CD4-positive, alpha-beta T cell treated with Interleukin-4 for 1 hour (primary cell): ENCODE measurements around the gene CD59.
"Not testable (repeated sequence)": the region's sequence is repeated elsewhere in the genome, so short reads cannot be mapped to it uniquely, and the experiment has no call there.

Experiments used
- DNase-seq, 2 donors: peaks; one replicate each; pipeline ENCODE4 v3.0.0-alpha.2; 2020 to 2022

The CD59 gene

DNA sequence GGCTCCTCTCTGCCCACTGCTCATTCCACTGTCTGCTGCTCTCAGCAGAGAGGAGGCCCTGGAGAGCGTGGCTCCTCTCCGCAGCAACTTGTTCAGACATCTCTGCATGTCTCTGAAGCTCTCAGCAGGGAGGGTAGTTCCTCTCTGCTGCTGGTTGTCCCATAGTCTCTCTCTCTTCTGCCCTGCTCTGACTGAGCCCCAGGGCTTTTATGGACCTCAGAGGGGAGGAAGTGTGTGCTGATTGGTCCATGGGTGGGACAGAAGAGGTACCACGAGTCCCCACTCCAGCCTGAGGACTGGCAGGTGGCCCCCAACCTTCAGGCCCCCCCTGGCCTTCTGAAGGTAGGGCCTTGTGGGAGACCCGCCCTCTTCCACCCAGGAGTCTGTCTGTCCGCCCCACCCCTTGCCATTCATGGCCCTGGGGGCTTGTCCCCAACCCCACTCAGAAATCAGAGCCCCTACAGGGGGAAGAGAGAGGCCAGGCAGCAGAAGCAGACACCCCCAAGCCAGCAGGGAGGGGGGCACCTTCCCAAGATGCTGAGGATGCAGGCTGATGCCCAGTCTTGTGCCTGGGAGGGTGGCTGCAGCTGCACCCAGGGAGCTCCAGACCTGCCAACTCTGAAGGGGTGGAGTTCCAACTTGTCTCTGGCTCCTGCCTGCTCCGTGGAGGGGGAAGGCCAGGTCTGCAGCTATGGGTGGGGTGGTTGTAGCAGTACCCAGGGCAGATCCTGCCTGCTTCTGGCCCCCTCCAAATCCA lies 70.7 kb downstream of the CD59 start:
- DNase-seq = no peak

DNA sequence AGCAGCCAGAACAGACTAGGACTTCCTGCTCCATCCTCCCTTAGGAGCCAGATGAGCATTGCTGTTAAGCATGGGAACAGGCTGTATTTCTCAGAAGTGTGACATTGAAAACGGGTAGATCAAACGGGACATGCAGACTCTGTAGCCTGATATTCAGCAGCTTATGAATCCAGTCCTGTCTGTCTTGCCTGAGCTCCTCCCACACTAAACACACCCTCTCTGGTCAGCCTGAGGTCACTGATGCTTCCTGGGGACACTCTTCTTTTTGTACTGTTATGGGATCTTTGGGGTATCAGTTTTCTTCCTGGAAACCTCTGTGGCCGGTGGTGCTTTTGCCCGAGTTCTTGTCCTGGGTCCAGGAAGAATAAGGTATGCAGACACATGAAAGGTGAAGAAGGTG lies 71.4 kb downstream of the CD59 start:
- DNase-seq = no peak

DNA sequence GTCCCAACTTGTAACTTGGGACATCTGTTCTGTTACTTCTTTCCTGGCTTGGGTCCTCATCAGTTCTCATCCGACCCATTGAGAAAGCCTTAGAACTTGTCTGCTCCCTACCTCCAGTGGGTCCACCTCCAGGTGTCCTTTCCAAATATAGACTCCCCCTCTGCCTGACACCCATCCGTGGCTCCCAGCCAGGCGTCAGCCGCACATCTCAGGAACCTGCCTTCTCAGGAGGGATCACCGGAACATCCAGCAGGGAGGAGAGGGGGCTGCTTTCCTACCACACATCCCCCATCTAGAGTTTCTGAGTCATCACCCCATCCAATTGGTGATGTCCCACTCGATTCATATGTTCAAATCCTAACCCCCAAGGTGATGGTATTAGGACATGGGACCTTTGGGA lies 72.1 kb downstream of the CD59 start:
- DNase-seq = no peak

DNA sequence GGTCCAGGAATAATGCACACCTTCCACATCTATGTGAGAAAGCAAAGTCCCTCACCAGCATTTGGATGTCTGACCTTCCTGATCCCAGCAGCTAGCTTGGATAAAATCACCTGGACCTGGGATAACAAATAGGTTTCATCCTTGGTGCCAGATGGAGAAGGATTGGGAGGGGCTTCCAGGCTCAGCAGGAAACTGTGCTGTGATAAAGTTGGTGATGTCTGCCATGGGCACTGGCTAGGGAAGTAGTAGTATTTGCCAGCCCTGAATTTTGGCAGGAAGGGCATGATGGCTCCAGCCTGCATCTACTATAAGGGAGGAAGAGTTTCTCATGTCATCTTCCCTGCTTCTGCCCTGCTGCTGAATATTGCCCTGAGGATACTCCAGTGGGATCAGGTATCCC lies 73.1 kb downstream of the CD59 start:
- DNase-seq = no peak

DNA sequence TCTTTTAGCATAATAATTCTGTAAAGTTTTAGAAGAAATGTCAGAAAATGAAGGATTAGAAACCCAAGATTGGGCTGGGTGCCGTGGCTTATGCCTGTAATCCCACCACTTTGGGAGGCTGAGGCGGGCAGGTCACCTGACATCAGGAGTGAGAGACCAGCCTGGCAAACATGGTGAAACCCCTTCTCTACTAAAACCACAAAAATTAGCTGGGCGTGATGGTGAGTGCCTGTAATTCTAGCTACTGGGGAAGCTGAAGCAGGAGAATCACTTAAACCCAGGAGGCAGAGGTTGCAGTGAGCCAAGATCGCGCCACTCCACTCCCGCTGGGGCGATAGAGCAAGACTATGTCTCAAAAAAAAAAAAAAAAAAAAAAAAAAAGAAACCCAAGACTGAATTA lies 74.7 kb downstream of the CD59 start:
- DNase-seq = not testable (repeated sequence)

DNA sequence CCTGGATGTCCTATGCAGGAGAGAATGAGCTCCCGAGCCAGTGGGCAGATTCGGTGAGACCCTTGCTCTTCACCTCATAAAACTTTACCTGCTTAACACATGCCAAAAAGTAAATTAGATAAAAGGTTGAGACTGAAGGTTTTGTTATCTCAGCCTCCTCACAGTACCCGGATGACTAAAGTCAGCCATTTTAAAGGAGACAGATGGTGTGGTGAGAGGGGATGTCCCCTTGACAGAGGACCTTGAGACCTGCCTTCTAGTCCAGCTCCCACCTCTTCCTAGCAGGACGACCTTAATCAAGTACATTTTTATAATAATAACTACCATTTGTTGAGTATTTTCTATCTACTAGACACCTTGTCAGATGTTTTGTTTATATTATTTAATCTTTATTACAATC lies 75.3 kb downstream of the CD59 start:
- DNase-seq = no peak

DNA sequence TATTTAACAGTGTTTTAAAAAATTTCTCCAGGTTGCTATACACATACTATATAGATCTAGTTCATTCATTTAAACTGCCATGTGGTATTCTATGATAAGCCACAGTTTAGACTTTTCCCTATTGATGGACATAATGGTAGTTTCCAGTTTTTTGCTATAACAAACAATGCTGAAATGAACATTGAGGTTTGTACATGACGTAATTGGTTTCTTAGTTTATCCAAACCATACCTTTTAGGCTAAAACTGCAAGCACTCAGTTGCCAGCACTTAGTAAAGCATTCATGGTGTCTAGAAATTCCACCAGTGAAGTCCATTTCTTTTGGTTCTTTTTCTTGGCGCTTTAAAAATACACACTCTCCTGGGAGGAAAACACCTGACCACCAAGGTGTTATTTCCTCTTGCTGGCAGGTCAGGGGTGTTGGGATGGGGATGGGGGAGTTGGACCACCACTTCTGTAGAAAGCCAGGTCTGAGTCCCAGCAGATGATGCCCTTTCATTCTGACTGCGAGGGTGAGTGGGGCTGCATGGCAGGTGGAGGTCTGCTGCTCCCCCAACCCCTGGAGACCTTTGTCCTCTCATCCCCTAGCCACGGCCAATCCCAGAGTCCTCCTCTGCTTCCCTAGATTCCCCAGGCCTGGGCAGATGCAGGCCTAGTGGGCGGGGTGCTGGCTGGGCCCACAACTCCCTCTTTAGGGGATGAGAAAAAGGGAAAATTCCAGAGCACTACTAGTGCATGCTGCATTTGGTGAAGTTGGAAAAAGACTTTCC lies 76.7 kb downstream of the CD59 start:
- no peak for DNase-seq

DNA sequence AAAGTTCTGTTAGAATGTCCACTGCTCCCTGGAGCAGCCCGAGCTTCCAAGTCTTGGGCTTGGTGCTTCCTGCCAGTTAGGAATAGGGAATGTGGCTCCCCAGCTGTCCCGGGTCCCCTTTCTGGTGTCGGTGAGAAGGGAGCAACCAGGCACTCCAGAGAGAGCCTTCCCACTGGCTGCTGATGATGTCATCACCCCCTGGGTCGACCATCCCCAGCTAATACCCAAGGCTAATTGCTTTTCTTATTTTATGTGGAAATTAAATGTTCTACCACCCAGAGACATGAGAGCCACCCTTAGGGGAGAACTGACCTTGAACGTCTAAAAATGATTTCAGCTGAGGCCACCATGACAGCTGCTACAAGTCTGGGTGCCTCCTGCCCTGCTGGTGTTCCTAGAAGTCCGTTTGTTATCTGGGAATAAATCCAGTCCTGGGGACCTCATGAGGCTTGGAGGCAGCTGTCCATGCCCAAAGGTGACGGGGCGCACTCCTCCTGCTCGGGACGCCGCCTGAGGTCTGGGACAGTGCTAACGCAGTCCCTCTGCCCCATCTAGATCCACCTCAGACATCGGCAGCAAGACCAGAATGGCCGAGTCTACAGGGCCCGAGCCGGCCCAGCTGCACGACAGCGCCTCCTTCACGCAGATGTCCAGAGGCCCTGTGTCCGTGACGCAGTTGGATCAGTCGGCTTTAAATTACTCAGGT lies 77.9 kb downstream of the CD59 start:
- no peak for DNase-seq

DNA sequence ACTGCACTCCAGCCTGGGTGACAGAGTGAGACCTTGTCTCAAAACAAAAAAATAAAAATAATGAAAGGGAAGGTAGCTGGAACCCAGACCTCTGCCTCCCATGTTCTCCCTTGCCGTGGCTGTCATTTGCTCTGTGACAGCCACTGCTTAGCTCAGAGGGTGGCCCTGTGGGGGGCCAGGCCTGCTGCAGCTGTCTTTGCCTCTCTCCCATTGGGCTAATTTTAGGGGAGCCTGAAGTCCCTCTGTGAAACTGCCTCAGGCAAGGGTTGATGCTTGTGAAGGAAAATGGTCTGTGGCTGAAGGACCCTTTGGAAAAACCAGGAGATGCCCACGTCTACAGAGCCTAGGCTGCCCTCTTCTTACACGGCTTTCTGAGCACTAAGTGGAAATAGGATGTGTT lies 78.5 kb downstream of the CD59 start:
- DNase-seq = no peak

DNA sequence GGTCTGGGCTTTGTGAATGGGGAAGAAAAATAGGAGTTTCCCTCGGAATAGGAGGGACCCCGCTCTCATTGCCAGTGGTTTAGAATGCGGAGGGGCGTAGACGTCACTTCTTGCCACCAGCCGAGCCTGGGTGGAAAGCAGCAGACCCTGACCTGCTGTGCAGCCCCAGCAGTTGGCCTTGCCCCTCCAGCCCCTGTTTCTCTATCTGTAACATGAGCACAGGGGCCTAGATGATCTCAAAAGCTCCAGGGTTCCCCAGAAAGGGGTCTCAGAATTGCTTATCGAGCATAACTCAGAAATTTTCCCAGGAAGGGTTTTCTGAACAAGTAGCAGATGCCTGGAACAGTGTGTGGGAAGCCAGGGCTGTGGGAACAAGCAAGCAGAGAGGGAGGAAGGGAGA lies 79.5 kb downstream of the CD59 start:
- DNase-seq = no peak

DNA sequence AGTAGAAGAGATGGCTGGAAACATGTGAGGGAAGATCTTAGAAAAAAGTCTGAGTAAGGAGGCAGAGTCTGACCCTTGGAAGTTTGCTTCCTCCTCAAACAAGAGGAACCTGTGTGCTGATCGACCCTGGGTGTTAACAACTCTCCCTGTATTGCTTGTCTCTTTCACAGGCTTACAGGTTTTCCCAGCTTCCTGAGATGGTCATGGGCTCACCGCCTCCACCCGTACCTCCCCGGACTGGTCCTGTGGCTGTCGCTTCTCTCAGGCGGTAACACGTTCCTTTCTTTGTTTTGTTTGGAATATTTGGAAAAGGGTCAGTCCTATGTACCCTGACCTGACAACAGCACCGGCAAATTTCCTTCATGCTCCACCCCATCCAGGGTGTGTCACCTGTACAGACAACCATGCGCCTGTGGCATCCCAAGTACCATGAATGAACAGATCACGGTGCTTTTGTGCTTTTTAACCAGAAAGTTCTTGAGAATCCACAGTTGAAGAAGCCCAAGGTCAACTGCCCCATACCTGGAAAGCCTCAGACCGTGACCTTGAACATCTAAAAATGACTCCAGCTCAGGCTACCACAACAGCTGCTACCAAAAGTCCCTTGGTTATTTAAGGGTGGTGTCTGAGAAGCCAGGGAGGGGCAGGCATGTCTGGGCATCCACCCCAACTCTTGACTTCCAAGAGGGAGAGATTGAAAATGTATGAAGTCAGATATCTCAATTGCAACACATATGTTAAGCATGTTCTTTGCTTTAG lies 80.2 kb downstream of the CD59 start:
- no peak for DNase-seq

DNA sequence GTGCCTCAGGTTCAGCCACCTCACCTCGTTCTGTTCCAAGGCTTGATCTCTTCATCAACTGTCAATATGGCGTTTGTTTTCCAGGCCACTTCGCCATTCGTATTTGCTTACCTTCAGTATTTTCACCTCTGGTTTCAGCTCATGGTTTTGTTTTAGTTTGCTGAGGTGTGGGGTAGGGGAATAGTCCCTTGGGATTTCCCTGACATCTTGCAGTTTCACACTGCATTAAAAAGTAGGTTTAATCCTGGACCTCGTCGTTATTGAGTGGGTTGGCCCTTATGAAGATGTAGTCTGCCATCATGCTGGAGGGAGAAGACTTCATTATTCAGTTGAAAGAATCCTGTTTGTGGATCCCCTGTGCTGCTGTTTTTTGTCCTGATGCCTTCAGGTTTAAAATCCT lies 81.6 kb downstream of the CD59 start:
- no peak for DNase-seq
